ENCODE results near the gene PTPRG. TPM values are rescaled to one million over a fixed set of nuclear protein-coding genes. Genes with fewer than 3 reads are reported as not detected.

Gene PTPRG
- total and polyA plus RNA-seq, 2 donors: 22.7 to 95.3 TPM

DNA sequence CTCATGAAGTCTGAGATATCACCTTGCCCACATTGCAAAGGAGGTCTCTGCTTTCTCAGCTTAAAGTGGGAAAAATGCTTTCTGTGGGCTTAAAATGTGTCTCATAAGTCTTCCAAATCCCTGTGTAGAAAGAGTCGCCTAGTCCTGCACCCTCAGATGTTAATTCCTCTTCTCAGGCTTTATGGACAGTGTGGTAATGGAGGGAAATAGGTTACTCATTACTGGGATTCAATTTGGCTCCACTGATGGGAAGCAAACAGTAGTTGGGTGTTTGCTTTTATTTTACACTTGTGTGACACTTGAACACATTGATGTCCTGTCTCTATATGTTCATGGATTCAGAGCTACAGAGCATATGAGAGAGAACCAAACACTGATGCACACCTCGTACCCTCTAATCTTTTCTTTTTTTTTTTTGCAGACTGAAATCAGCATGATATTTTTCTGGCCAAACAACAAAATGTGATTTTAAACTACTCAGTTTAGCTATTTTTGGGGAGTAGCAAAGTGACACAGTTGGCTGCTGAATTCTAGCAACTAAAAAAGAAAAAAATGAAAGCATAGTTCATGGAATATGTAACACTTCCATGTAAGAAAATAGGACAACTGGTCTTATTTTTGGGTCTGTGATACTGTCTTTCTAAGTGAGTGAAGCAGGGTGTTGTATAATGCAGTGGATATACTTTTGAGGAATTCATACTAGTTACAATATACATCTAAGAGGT, 8.6 kb downstream of the PTPRG start:
- DNase-seq (ENCODE audit: extremely low spot score): no peak
- Histone ChIP-seq H3K36me3 (ENCODE audit: insufficient read depth) (no peaks in the 10 kb centered on the region), H3K4me1 (ENCODE audit: insufficient read depth) (no peaks in the 10 kb centered on the region), H3K4me3 (ENCODE audit: low read depth, low read length) (no peak overlapping the region), H3K27ac (ENCODE audit: low read depth) (no peak overlapping the region)
- 75% methylated on average over 2 of the region's 2 CpGs for WGBS

GRCh38 chr3:61570813-61571212, 9.4 kb downstream of the PTPRG start:
- Histone ChIP-seq H3K27ac (ENCODE audit: low read depth) (no peak overlapping the region), H3K36me3 (ENCODE audit: insufficient read depth) (no peaks in the 10 kb centered on the region), H3K4me3 (ENCODE audit: low read depth, low read length) (no peak overlapping the region), H3K4me1 (ENCODE audit: insufficient read depth) (no peaks in the 10 kb centered on the region)
- no peak for DNase-seq (ENCODE audit: extremely low spot score)
- 95% methylated on average over 5 of the region's 5 CpGs for whole genome bisulfite sequencing

GRCh38 chr3:61571516-61572336, 10.4 kb downstream of the PTPRG start:
- Histone ChIP-seq H3K4me1 (ENCODE audit: insufficient read depth) (no peaks in the 10 kb centered on the region), H3K4me3 (ENCODE audit: low read depth, low read length) (no peak overlapping the region), H3K27ac (ENCODE audit: low read depth) (no peak overlapping the region), H3K36me3 (ENCODE audit: insufficient read depth) (no peaks in the 10 kb centered on the region)
- DNase-seq (ENCODE audit: extremely low spot score): no peak
- 84% methylated on average over 5 of the region's 5 CpGs for WGBS

DNA sequence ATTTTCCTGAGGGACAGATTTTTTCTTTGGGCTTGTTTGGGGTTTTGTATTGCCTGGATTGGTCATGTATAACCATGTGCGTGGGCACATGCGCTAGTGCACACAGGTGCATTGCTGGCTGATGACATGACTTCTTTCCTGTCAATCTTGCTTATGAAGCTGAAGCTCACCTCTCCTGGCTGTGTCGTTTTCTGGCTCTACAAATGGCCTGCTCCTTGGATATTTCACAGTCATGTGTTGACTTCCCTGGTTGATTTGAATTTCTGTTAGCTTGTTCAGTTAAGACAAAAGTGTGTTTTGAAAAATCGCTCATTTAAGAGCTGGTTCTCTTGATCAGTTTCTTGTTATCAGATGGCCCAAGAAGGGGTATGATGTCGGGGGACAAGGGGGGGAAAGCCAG, 11.5 kb downstream of the PTPRG start:
- WGBS: 94% methylated on average over 5 of the region's 5 CpGs
- H3K27ac ChIP-seq (ENCODE audit: low read depth): no peak overlapping the region
- no peaks in the 10 kb centered on the region for H3K4me1 ChIP-seq (ENCODE audit: insufficient read depth)
- no peaks in the 10 kb centered on the region for H3K36me3 ChIP-seq (ENCODE audit: insufficient read depth)
- DNase-seq (ENCODE audit: extremely low spot score): no peak
- no peak overlapping the region for H3K4me3 ChIP-seq (ENCODE audit: low read depth, low read length)

- 66% methylated on average over 3 of the region's 3 CpGs for WGBS
- Histone ChIP-seq H3K4me3 (ENCODE audit: low read depth, low read length) (no peak overlapping the region), H3K36me3 (ENCODE audit: insufficient read depth) (no peaks in the 10 kb centered on the region), H3K4me1 (ENCODE audit: insufficient read depth) (no peaks in the 10 kb centered on the region), H3K27ac (ENCODE audit: low read depth) (no peak overlapping the region)
- DNase-seq (ENCODE audit: extremely low spot score): no peak
Measured at GRCh38 chr3:61573441-61573840, 12.1 kb downstream of the PTPRG start.

- no peak overlapping the region for H3K27ac ChIP-seq (ENCODE audit: low read depth)
- WGBS: 91% methylated on average over 11 of the region's 11 CpGs
- no peak overlapping the region for H3K4me3 ChIP-seq (ENCODE audit: low read depth, low read length)
- no peaks in the 10 kb centered on the region for H3K36me3 ChIP-seq (ENCODE audit: insufficient read depth)
- DNase-seq (ENCODE audit: extremely low spot score): no peak
- H3K4me1 ChIP-seq (ENCODE audit: insufficient read depth): no peaks in the 10 kb centered on the region
Measured at GRCh38 chr3:61574854-61575253, 13.5 kb downstream of the PTPRG start.

DNA sequence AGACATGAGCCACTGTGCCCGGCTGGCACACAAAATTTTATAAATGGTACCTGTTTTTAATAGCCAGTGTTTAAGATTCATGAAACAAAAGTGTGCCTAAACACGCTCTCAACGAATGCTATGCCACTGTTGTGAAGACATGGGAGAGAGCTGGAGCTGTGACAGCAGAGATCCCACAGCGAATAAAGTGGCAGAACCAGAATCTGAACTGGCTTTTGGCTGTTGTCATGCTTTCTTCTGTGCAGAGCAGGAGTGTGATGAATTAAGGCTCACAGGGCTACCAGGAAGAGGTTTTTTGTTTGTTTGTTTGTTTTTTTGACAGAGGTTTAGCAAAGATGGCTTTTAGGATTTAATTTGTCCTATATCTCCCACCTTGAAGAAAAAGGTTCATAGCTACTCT, 14.5 kb downstream of the PTPRG start:
- no peaks in the 10 kb centered on the region for H3K36me3 ChIP-seq (ENCODE audit: insufficient read depth)
- DNase-seq (ENCODE audit: extremely low spot score): no peak
- H3K27ac ChIP-seq (ENCODE audit: low read depth): no peak overlapping the region
- H3K4me1 ChIP-seq (ENCODE audit: insufficient read depth): no peaks in the 10 kb centered on the region
- WGBS: 94% methylated on average over 4 of the region's 4 CpGs
- no peak overlapping the region for H3K4me3 ChIP-seq (ENCODE audit: low read depth, low read length)

DNA sequence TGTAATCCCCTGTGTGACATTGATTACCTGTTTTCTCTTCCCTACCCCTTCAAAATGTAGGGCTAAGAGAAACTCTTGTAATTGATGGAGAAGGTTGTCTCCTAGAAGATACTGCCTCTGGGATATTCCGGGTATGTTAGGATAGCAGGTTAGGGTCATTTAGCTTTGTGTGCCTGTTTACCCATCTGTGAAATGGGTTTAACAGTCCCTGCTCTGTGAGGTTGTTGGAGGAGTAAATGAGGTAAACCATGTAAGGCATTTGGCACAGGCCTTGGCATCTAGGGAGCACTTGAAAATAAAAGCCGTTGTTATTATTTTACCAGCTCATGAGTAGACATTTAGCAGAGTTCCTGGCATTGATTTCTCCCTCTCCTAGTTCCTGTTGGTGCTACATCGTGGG, 16.4 kb downstream of the PTPRG start:
- no peak for DNase-seq (ENCODE audit: extremely low spot score)
- no peaks in the 10 kb centered on the region for H3K36me3 ChIP-seq (ENCODE audit: insufficient read depth)
- H3K4me1 ChIP-seq (ENCODE audit: insufficient read depth): no peaks in the 10 kb centered on the region
- H3K4me3 ChIP-seq (ENCODE audit: low read depth, low read length): no peak overlapping the region
- no peak overlapping the region for H3K27ac ChIP-seq (ENCODE audit: low read depth)
- WGBS: 75% methylated on average over 3 of the region's 3 CpGs

DNA sequence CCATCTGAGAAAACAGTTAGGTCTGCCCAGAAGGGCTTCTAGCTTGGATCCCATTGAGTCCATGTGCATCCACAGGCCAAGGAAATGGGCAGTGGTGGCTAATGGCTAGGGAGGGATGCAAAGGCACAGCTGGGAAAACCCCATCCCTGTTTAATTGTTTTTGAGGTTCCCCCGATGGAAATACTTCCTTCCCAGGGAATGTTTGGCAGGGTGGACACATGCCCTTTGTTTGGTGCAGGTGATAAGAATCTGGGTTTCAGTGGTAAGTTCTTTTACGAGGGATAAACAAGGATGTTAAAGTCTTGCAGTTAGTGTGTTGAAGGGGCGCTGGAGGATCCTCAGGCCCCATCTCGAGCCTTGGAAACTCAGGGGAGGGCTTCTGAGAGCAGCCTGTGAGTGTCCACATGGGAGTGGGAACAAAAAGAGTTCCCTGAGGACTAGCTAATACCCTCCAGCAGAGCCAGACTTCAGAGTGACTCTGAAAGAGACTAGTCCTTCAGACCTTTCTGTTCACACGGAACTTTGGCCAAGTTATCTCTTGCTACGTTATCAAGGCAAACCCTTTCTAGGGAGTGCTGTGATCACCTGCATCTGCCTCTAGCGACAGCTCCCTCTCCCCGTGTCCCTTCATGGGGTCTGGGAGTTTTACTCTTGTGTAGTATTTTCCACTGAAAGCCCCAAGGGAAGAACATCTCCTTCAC, 17.4 kb downstream of the PTPRG start:
- Histone ChIP-seq H3K27ac (ENCODE audit: low read depth) (no peak overlapping the region), H3K36me3 (ENCODE audit: insufficient read depth) (no peaks in the 10 kb centered on the region), H3K4me1 (ENCODE audit: insufficient read depth) (no peaks in the 10 kb centered on the region), H3K4me3 (ENCODE audit: low read depth, low read length) (no peak overlapping the region)
- no peak for DNase-seq (ENCODE audit: extremely low spot score)
- WGBS: 67% methylated on average over 8 of the region's 8 CpGs

DNA sequence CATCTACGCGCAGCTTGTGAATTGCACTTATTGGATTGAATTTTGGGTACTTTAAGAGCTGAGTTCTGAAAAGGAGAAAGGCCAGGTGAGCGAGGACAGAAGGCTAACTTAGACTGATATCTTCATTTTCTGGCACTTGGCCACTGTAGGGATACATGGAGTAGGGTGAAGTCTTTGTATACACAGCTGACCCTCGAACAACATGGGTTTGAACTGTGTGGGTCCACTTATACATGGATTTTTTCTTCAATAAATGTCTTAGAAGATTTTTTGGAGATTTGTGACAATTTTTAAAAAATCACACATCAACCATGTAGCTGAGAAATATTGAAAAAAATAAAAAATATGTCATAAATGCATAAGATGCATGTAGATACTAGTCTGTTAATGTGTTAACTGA, 18.3 kb downstream of the PTPRG start:
- no peak overlapping the region for H3K27ac ChIP-seq (ENCODE audit: low read depth)
- no peak overlapping the region for H3K4me3 ChIP-seq (ENCODE audit: low read depth, low read length)
- no peaks in the 10 kb centered on the region for H3K36me3 ChIP-seq (ENCODE audit: insufficient read depth)
- WGBS: 97% methylated on average over 4 of the region's 4 CpGs
- no peaks in the 10 kb centered on the region for H3K4me1 ChIP-seq (ENCODE audit: insufficient read depth)
- DNase-seq (ENCODE audit: extremely low spot score): no peak

DNA sequence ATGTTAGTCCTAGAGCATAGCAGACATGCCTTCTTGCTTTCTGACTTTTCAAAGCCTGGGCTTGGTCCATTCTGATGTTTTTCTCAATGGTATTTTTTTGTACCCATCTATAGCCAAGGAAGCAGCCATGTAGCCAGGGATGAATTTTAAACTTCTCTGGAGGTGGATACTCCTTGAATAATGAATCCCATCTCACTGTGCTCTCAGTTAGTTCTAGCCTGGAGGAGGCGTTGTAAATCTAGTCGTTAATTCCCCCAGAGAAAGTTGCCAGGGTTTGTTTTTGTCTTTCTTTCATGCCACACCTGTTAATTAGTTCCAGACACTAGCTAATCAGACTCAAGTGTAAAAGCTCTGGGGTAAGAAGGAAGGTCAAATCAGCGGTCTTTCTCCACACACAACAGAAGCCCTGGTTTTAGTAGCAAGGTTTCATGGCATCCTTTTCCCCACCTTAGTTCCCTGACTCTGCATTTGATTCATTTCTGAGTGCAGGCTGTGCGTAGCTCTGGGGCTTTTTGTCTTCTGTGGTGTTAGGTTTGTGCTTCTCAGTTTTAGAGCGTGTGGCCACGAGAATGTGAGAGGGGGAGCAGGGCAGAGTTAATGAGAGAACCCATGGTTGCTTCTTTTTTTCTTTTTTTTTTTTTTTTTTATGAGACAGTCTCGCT, 19.7 kb downstream of the PTPRG start:
- H3K4me1 ChIP-seq (ENCODE audit: insufficient read depth): no peaks in the 10 kb centered on the region
- DNase-seq (ENCODE audit: extremely low spot score): no peak
- no peaks in the 10 kb centered on the region for H3K36me3 ChIP-seq (ENCODE audit: insufficient read depth)
- no peak overlapping the region for H3K4me3 ChIP-seq (ENCODE audit: low read depth, low read length)
- WGBS: 88% methylated on average over 7 of the region's 7 CpGs
- no peak overlapping the region for H3K27ac ChIP-seq (ENCODE audit: low read depth)

DNA sequence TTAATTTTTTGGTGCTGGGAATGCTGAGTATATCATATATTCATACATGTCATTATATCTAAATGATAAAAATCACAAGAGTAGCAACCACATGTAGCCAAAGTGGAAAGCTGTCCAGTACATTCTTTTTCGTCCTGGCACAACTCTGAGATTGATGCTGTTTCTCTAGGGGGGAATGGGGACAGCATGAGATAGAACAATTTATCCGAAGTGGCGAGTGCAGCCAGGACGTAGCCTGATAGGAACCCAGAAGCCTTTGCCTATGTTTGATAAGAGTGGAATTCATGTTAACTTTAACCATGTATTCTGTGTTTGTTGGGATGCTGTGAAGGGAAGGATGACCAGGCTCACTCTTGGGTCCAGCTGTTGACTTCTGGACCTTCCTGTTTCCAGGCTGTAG, 20.9 kb downstream of the PTPRG start:
- Histone ChIP-seq H3K4me3 (ENCODE audit: low read depth, low read length) (no peak overlapping the region), H3K4me1 (ENCODE audit: insufficient read depth) (no peaks in the 10 kb centered on the region), H3K27ac (ENCODE audit: low read depth) (no peak overlapping the region), H3K36me3 (ENCODE audit: insufficient read depth) (no peaks in the 10 kb centered on the region)
- DNase-seq (ENCODE audit: extremely low spot score): no peak
- 83% methylated on average over 4 of the region's 4 CpGs for WGBS

GRCh38 chr3:61582846-61583245, 21.5 kb downstream of the PTPRG start:
- Histone ChIP-seq H3K4me1 (ENCODE audit: insufficient read depth) (no peaks in the 10 kb centered on the region), H3K27ac (ENCODE audit: low read depth) (no peak overlapping the region), H3K4me3 (ENCODE audit: low read depth, low read length) (no peak overlapping the region), H3K36me3 (ENCODE audit: insufficient read depth) (no peaks in the 10 kb centered on the region)
- no peak for DNase-seq (ENCODE audit: extremely low spot score)
- WGBS: 96% methylated on average over 4 of the region's 4 CpGs
